HG02884 (cell line): ENCODE data around the gene PRKN.

Source experiments
- ATAC-seq: cut with Tn5 transposase; IDR thresholded peaks from one replicate; pipeline ENCODE4 v1.9.1; 2021; ENCODE audit warnings: mild to moderate bottlenecking, moderate library complexity; ENCODE audit not compliant: unreplicated experiment

Gene PRKN

GRCh38 chr6:162260027-162260426, 467.5 kb downstream of the PRKN start:
- no peak for ATAC-seq

- no peak for ATAC-seq
Measured at GRCh38 chr6:162258647-162259046, 468.9 kb downstream of the PRKN start.

GRCh38 chr6:162256361-162256760, 471.2 kb downstream of the PRKN start:
- no peak for ATAC-seq

- no peak for ATAC-seq
Measured at GRCh38 chr6:162251257-162251656, 476.3 kb downstream of the PRKN start.

GRCh38 chr6:162249907-162250642, 477.5 kb downstream of the PRKN start:
- no peak for ATAC-seq

- ATAC-seq = no peak
Measured at GRCh38 chr6:162245830-162246420, 481.6 kb downstream of the PRKN start.

- ATAC-seq = no peak
Measured at GRCh38 chr6:162244031-162244430, 483.5 kb downstream of the PRKN start.

GRCh38 chr6:162242915-162243314, 484.7 kb downstream of the PRKN start:
- ATAC-seq = no peak

GRCh38 chr6:162239330-162239729, 488.2 kb downstream of the PRKN start:
- no peak for ATAC-seq

GRCh38 chr6:162238675-162239074, 488.9 kb downstream of the PRKN start:
- ATAC-seq = no peak

- no peak for ATAC-seq
Measured at GRCh38 chr6:162237331-162237730, 490.2 kb downstream of the PRKN start.

GRCh38 chr6:162234631-162235030, 492.9 kb downstream of the PRKN start:
- no peak for ATAC-seq

GRCh38 chr6:162230147-162230752, 497.3 kb downstream of the PRKN start:
- ATAC-seq = no peak

GRCh38 chr6:162229093-162229492, 498.5 kb downstream of the PRKN start:
- ATAC-seq = no peak

GRCh38 chr6:162226803-162227202, 500.8 kb downstream of the PRKN start:
- no peak for ATAC-seq

GRCh38 chr6:162222521-162222920, 505.0 kb downstream of the PRKN start:
- no peak for ATAC-seq

- ATAC-seq = no peak
Measured at GRCh38 chr6:162220876-162221275, 506.7 kb downstream of the PRKN start.

- no peak for ATAC-seq
Measured at GRCh38 chr6:162219266-162219665, 508.3 kb downstream of the PRKN start.

- no peak for ATAC-seq
Measured at GRCh38 chr6:162217811-162218493, 509.6 kb downstream of the PRKN start.

GRCh38 chr6:162217058-162217457, 510.5 kb downstream of the PRKN start:
- no peak for ATAC-seq

GRCh38 chr6:162211777-162212176, 515.8 kb downstream of the PRKN start:
- ATAC-seq = no peak

- ATAC-seq = no peak
Measured at GRCh38 chr6:162211022-162211421, 516.5 kb downstream of the PRKN start.
